ENCODE measurements around the gene SLC35B2.

The SLC35B2 gene

DNA sequence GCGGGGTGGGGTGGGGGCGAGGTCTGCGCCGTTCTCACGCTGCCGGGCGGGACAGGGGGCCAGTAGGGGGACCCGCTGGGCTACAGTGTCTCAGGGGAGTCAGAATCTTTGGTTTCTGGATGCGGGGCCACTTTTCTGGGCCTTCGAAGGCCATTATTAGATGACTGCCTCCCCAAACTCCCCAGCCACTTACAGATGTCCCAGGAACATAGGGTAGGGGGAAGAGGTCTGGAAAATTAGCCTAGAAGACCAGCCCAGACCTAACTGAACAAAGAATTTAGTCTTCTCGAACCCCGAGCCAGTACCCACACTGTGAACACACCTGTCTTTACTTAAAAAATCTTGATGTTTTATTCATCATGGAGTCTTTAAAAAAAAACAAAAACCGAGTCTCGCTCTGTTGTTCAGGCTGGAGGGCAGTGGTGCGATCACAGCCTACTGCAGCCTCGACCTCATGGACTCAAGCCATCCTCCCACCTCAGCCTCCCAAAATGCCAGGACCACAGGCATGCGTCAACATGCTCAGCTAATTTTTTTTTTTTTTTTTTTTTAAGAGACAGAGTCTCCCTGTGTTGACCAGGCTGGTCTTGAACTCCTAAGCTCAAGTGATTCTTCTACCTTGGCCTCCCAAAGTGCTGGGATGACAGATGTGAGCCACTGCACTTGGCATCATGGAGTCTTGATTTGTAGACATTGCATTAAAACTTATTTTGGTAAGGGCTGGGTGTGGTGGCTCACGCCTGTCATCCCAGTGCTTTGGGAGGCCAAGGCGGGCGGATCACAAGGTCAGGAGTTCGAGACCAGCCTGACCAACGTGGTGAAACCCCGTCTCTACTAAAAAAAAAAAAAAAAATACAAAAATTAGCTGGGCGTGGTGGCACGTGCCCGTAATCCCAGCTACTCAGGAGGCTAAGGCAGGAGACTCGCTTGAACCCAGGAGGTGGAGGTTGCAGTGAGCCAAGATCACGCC, 37.2 kb downstream of the SLC35B2 start:
- Histone ChIP-seq H3K4me1 (ENCODE audit: insufficient read depth, low read length) (peaks cover 48% of the 10 kb centered on the region), H3K27me3 (ENCODE audit: insufficient read depth, low read length) (no peaks in the 10 kb centered on the region), H2AFZ (ENCODE audit: low read depth, low read length) (no peak overlapping the region), H3K36me3 (ENCODE audit: insufficient read depth, low read length) (no peaks in the 10 kb centered on the region), H3K9me3 (ENCODE audit: low read length) (no peaks in the 10 kb centered on the region), H3K4me3 (ENCODE audit: low read length) (peak overlapping the region; percentile 54)

DNA sequence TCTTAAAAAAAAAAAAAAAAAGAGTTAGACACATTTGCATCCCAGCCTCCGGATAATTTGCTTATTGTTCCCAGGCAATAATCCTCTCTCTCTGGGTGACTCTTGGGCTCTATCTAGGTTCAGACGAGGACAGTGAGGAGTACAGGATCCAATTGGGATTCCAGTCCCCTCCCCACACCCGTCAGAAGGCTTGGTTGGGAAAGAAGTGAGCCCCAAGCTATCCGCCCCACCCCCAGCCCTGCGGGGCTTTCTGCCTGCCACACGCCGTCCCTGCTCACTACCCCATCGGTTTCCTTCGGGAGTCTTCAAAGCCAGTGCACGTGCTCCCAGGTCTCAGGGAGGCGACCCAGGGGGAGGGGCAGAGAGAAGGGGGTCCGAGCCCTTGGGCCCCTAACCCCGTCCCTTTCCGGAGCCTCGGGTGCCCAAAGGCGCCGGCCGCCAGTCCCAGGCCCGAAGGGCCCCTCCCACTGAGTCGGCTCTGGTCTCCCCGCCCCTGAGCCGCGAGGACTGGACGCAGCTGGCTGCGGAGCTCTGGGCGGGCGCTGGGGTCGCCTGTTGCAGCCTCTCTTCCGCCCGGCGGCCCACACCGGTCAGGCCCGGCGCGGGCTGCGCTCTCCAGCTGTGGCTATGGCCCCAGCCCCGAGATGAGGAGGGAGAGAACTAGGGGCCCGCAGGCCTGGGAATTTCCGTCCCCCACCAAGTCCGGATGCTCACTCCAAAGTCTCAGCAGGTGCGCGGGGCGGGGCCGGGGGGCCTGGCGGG, 38.1 kb downstream of the SLC35B2 start:
- Histone ChIP-seq H3K4me3 (ENCODE audit: low read length) (peak overlapping the region; percentile 54), H3K27me3 (ENCODE audit: insufficient read depth, low read length) (no peaks in the 10 kb centered on the region), H2AFZ (ENCODE audit: low read depth, low read length) (peak overlapping the region; percentile 75), H3K4me1 (ENCODE audit: insufficient read depth, low read length) (peaks cover 40% of the 10 kb centered on the region), H3K36me3 (ENCODE audit: insufficient read depth, low read length) (no peaks in the 10 kb centered on the region), H3K9me3 (ENCODE audit: low read length) (no peaks in the 10 kb centered on the region)

DNA sequence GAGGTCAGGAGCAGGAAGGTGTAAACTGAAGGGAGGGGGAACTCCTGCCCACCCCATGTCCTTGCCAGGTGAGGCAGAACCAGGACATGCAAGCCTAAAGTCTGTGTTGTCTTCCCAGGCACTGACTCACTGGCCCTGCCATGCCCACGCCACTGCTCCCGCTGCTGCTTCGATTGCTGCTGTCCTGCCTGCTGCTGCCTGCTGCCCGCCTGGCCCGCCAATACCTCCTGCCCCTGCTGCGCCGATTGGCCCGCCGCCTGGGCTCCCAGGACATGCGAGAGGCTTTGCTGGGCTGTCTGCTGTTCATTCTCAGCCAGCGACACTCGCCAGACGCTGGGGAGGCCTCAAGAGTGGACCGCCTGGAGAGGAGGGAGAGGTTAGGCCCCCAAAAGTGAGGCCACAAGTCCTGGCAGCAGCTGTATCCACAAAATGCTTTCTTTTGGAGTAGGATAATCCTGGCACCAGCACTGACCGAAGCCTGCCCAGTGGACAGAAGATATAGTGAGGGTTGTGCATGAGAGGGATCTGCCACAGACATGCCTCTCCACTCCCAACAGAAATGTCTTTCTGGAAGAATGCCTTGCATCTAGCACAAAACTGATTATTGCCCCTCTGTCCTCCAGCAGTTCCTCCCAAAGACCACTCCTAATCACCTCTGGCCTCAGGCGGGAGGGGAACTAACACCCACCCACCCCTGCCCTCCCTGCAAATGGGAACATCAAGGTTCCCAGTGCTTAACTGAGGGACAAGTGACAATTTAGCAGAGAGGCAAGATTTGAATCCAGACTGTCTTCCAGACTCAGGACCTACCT, 39.8 kb downstream of the SLC35B2 start:
- Histone ChIP-seq H3K4me3 (ENCODE audit: low read length) (no peak overlapping the region), H2AFZ (ENCODE audit: low read depth, low read length) (no peak overlapping the region), H3K36me3 (ENCODE audit: insufficient read depth, low read length) (no peaks in the 10 kb centered on the region)

DNA sequence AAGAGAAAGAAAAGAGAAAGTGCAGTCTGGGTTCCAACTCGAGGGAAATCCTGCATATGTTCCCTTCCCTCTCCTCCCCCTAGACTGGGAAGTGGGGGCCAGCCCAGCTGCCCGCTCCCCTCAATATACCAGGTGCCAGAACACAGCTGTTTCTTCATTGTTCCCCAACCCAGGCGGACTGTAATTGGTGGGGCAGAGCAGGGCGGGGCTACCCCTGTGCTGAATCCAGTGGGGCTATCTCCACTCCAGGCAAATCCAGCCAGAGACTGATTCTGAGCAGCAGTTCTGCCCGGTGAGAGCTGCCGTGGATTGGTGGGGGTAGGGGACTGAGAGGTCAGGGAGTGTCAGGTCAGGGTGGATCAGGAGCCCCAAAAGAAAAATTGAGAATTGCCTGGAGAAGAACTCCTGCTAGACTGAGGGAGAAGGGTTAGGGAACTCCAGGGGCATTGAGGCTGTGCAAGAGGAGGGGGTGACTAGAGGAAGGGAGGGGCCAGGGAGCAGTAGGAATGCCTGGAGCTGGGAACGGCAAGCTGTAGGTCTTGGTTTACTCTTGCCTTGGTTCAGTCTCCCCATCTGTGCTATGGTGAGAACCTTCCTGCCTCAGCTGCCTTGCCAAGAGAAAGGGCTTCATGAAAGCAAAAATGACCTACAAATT, 40.5 kb downstream of the SLC35B2 start, which contains the start of gene MYMX:
Gene MYMX, plus strand, starts transcription at position 250 of the 655 bp plus-strand sequence. CDS start 546 bp downstream, outside the sequence.
- peaks cover 25% of the 10 kb centered on the region for H3K4me1 ChIP-seq (ENCODE audit: insufficient read depth, low read length)
- no peak within 1 kb of the TSS for H3K4me3 ChIP-seq (ENCODE audit: low read length)
- no peak within 1 kb of the TSS for H2AFZ ChIP-seq (ENCODE audit: low read depth, low read length)
- no peaks in the 10 kb centered on the region for H3K36me3 ChIP-seq (ENCODE audit: insufficient read depth, low read length)
- H3K27me3 ChIP-seq (ENCODE audit: insufficient read depth, low read length) = no peaks in the 10 kb centered on the region
- H3K9me3 ChIP-seq (ENCODE audit: low read length) = no peaks in the 10 kb centered on the region

More for the DNA sequence above, 39.8 kb downstream of the SLC35B2 start:
- peaks cover 29% of the 10 kb centered on the region for H3K4me1 ChIP-seq (ENCODE audit: insufficient read depth, low read length)
- H3K9me3 ChIP-seq (ENCODE audit: low read length) = no peaks in the 10 kb centered on the region
- no peaks in the 10 kb centered on the region for H3K27me3 ChIP-seq (ENCODE audit: insufficient read depth, low read length)

DNA sequence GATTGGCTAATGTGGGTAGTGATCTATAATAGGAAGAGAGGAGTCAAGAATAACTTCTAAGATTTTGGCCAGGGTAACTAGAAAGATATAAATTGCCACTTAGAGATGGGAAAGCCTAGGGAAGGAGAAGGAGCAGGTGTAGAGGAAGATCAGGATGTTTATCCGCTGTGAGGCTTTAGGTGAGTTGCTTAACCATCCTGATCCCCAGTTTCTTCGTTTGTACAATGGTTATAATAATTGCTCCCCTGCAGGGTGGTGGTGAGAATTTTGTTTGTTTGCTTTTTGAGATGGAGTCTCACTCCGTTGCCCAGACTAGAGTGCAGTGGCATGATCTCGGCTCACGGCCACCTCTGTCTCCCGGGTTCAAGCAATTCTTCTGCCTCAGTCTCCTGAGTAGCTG, 43.0 kb downstream of the SLC35B2 start:
- no peaks in the 10 kb centered on the region for H3K36me3 ChIP-seq (ENCODE audit: insufficient read depth, low read length)
- H3K27me3 ChIP-seq (ENCODE audit: insufficient read depth, low read length) = no peaks in the 10 kb centered on the region

DNA sequence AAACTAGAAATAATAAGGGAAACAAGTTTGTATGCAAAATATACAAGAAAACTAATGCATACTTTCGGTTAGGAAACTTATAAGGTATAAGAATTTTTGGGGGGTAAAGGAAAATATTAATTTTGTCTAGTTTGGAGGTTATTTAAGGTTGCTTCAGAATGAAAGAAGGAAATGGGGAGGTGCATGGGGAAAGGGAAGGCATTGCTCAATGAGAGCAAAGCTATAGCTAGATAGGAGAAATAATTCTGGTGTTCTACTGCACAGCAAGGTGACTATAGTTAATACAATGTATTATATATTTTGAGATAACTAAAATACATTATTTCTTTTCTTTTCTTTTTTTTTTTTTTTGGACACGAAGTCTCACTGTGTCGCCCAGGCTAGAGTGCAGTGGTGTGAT, 46.0 kb downstream of the SLC35B2 start:
- H3K9me3 ChIP-seq (ENCODE audit: low read length) = no peaks in the 10 kb centered on the region
- H2AFZ ChIP-seq (ENCODE audit: low read depth, low read length) = no peak overlapping the region
- no peaks in the 10 kb centered on the region for H3K27me3 ChIP-seq (ENCODE audit: insufficient read depth, low read length)
- no peak overlapping the region for H3K4me3 ChIP-seq (ENCODE audit: low read length)
- no peaks in the 10 kb centered on the region for H3K4me1 ChIP-seq (ENCODE audit: insufficient read depth, low read length)
- no peaks in the 10 kb centered on the region for H3K36me3 ChIP-seq (ENCODE audit: insufficient read depth, low read length)

More for the DNA sequence above, 43.0 kb downstream of the SLC35B2 start:
- Histone ChIP-seq H2AFZ (ENCODE audit: low read depth, low read length) (no peak overlapping the region), H3K4me1 (ENCODE audit: insufficient read depth, low read length) (peaks cover 17% of the 10 kb centered on the region), H3K4me3 (ENCODE audit: low read length) (no peak overlapping the region), H3K9me3 (ENCODE audit: low read length) (no peaks in the 10 kb centered on the region)

DNA sequence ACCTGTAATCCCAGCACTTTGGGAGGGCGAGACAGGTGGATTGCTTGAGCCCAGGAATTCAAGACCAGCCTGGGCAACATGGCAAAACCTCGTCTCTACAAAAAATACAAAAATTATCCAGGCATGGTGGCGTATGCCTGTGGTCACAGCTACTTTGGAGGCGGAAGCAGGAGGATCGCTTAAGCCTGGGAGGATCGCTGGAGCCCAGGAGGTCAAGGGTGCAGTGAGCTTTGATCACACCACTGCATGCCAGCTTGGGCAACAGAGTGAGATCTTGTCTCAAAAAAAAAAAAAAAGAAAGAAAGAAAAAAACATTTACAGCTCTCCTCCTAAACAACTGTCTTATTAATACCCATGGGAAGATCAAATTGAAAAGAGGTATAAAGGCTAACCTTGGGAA, 49.4 kb downstream of the SLC35B2 start:
- no peaks in the 10 kb centered on the region for H3K36me3 ChIP-seq (ENCODE audit: insufficient read depth, low read length)

More for the DNA sequence above, 49.4 kb downstream of the SLC35B2 start:
- Histone ChIP-seq H3K4me3 (ENCODE audit: low read length) (no peak overlapping the region), H2AFZ (ENCODE audit: low read depth, low read length) (no peak overlapping the region), H3K9me3 (ENCODE audit: low read length) (no peaks in the 10 kb centered on the region), H3K4me1 (ENCODE audit: insufficient read depth, low read length) (no peaks in the 10 kb centered on the region), H3K27me3 (ENCODE audit: insufficient read depth, low read length) (no peaks in the 10 kb centered on the region)

Measured in neuron (in vitro differentiated cells).